ENCODE measurements around the gene FSTL4.

DNA sequence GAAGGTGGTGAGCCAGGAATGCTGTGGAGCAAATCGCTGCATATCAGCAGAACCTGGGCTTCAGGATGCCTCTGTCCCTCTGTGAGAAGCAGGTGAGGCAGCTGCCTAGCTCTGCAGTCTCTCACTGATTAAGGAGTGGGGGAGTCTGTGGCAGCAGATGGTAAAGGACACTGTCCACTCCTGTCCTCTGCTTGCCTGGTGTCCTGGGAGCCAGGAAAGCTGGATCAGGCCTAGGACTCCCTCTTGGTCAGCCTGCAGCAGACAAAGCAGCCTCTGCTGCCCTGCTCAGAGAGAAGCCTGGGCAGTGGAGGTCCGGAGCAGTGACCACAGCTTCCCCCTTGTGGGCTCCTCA is 345.8 kb downstream of the FSTL4 start:
- TF ChIP-seq, protein P1, sequence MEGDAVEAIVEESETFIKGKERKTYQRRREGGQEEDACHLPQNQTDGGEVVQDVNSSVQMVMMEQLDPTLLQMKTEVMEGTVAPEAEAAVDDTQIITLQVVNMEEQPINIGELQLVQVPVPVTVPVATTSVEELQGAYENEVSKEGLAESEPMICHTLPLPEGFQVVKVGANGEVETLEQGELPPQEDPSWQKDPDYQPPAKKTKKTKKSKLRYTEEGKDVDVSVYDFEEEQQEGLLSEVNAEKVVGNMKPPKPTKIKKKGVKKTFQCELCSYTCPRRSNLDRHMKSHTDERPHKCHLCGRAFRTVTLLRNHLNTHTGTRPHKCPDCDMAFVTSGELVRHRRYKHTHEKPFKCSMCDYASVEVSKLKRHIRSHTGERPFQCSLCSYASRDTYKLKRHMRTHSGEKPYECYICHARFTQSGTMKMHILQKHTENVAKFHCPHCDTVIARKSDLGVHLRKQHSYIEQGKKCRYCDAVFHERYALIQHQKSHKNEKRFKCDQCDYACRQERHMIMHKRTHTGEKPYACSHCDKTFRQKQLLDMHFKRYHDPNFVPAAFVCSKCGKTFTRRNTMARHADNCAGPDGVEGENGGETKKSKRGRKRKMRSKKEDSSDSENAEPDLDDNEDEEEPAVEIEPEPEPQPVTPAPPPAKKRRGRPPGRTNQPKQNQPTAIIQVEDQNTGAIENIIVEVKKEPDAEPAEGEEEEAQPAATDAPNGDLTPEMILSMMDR (IDR thresholded peaks at IDR 0.05; ENCODE audit: borderline replicate concordance, extremely low read depth, low read length, poor library complexity, severe bottlenecking) = no peak
- TF ChIP-seq EZH2 (IDR thresholded peaks at IDR 0.05; ENCODE audit: borderline replicate concordance, low read depth, low read length, severe bottlenecking) = no peak
